Karpas-422 (cell line): ENCODE data around the gene GSTA4. TPM values are rescaled to one million over a fixed set of nuclear protein-coding genes. Genes with fewer than 3 reads are reported as not detected.
"Not testable (repeated sequence)": the region's sequence is repeated elsewhere in the genome, so short reads cannot be mapped to it uniquely, and the experiment has no call there.

Source experiments
- DNase-seq: peaks from one replicate; pipeline ENCODE4 v3.0.0-alpha.2; 2015
- H2AFZ ChIP-seq: fragments of 200-600 bp; sonication (generic); 2 replicates; pipeline ENCODE4 v1.6.1; 2014; ENCODE audit warnings: antibody characterized with exemption, low read length, mixed read lengths
- H3K27ac ChIP-seq: fragments of 200-600 bp; sonication (generic); 2 replicates; pipeline ENCODE4 v1.5.1; 2014; ENCODE audit warnings: mild to moderate bottlenecking, low read length, moderate library complexity
- H3K27me3 ChIP-seq: fragments of 200-600 bp; sonication (generic); 2 replicates; pipeline ENCODE4 v1.6.1; 2014; ENCODE audit warnings: low read length, mixed read lengths
- H3K36me3 ChIP-seq: fragments of 200-600 bp; sonication (generic); 2 replicates; pipeline ENCODE4 v1.6.1; 2014; ENCODE audit warnings: low read length, mixed read lengths; ENCODE audit not compliant: insufficient read depth
- H3K4me1 ChIP-seq: fragments of 200-600 bp; sonication (generic); 2 replicates; pipeline ENCODE4 v1.6.1; 2014; ENCODE audit warnings: mild to moderate bottlenecking, low read length, mixed read lengths
- H3K4me2 ChIP-seq: fragments of 200-600 bp; sonication (generic); 2 replicates; pipeline ENCODE4 v1.6.1; 2014; ENCODE audit warnings: low read length, low read depth, mild to moderate bottlenecking; ENCODE audit not compliant: poor library complexity, severe bottlenecking
- H3K4me3 ChIP-seq: fragments of 200-600 bp; sonication (generic); 2 replicates; pipeline ENCODE4 v1.5.1; 2014; ENCODE audit warnings: mild to moderate bottlenecking, antibody characterized with exemption, low read length, mixed read lengths
- H3K79me2 ChIP-seq: fragments of 200-600 bp; sonication (generic); 2 replicates; pipeline ENCODE4 v1.6.1; 2014; ENCODE audit warnings: mild to moderate bottlenecking, low read length, mixed read lengths
- H3K9ac ChIP-seq: fragments of 200-600 bp; sonication (generic); 2 replicates; pipeline ENCODE4 v1.6.0; 2014; ENCODE audit warnings: low read length
- H3K9me2 ChIP-seq: fragments of 200-600 bp; sonication (generic), shearing (Covaris generic); replicated peaks from 2 replicates; pipeline ENCODE4 v1.6.0; 2014; ENCODE audit warnings: mild to moderate bottlenecking, low read length, moderate library complexity; ENCODE audit not compliant: insufficient read depth
- H3K9me3 ChIP-seq: fragments of 300-700, 200-600 bp; sonication (generic); 2 replicates; pipeline ENCODE4 v1.6.1; 2014; ENCODE audit warnings: low read length, mixed read lengths
- H4K20me1 ChIP-seq: fragments of 200-600 bp; sonication (generic); 2 replicates; pipeline ENCODE4 v1.6.1; 2014; ENCODE audit warnings: mild to moderate bottlenecking, antibody characterized with exemption, low read length, low read depth; ENCODE audit not compliant: insufficient read depth
- total RNA-seq: library from RNA; depleted of rRNA; stranded (reverse); fragments of >200 nt; shearing (Covaris generic); gene quantifications from 2 replicates; pipeline ENCODE4 v1.2.3, GENCODE V29; 2014; ENCODE audit warnings: low replicate concordance; rRNA removed

Gene GSTA4, protein sequence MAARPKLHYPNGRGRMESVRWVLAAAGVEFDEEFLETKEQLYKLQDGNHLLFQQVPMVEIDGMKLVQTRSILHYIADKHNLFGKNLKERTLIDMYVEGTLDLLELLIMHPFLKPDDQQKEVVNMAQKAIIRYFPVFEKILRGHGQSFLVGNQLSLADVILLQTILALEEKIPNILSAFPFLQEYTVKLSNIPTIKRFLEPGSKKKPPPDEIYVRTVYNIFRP
- total RNA-seq: 0.97 and 2.8 TPM in 2 replicates

DNA sequence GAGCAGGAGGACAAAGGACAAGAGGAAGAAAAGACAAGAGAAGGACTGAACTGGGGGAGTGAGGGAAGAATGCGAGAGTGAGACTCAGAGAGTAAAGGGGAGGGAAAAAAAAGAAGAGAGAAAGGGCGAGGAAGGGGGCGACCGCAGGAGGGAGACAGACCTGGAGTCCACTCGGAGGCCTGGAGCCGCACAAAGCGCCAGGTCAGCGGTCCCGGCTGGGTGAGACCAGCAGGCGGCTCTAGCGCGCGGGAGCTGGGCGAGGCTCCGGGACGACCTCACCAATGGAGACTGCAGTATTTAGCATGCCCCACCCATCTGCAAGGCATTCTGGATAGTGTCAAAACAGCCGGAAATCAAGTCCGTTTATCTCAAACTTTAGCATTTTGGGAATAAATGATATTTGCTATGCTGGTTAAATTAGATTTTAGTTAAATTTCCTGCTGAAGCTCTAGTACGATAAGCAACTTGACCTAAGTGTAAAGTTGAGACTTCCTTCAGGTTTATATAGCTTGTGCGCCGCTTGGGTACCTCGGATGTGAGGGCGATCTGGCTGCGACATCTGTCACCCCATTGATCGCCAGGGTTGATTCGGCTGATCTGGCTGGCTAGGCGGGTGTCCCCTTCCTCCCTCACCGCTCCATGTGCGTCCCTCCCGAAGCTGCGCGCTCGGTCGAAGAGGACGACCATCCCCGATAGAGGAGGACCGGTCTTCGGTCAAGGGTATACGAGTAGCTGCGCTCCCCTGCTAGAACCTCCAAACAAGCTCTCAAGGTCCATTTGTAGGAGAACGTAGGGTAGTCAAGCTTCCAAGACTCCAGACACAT is at the start of gene GSTA4:
Gene GSTA4, minus strand, starts transcription at position 196 of the 824 bp plus-strand sequence. CDS start 1,041 bp downstream, outside the sequence.
- Histone ChIP-seq H2AFZ (peak within 1 kb of the TSS; percentile 98), H3K9ac (peak within 1 kb of the TSS; percentile 80), H3K27ac (peak within 1 kb of the TSS; percentile 45), H3K4me3 (peak within 1 kb of the TSS; percentile 86), H3K4me2 (peak within 1 kb of the TSS; percentile 96), H3K4me1 (peaks cover 15% of the 10 kb centered on the region)
- not testable (repeated sequence) for H4K20me1 ChIP-seq, H3K9me3 ChIP-seq, H3K27me3 ChIP-seq, H3K36me3 ChIP-seq, H3K9me2 ChIP-seq, H3K79me2 ChIP-seq
- peak; percentile 97 for DNase-seq

DNA sequence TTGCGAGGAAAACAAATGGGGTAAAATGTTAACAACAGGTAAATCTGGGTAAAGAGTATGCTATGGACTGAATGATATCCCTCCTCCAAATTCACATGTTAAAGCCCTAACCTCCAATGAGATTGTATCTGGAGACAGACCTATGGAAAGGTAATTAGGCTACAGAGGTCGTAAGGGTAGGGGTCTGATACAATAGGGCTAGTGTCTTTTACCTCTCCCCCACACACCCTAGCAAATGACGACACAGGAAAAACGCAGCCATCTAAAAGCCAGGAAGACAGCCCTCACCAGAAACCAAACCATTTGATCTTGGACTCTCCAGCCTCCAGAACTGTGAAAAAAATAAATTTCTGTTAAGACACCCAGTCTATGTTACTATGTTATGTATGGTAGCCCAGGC is 49.5 kb upstream of the GSTA4 start:
- H3K27me3 ChIP-seq: no peaks in the 10 kb centered on the region
- H3K4me2 ChIP-seq: no peak overlapping the region
- H3K9me2 ChIP-seq: no peaks in the 10 kb centered on the region
- no peaks in the 10 kb centered on the region for H3K4me1 ChIP-seq
- H3K27ac ChIP-seq: no peak overlapping the region
- no peak overlapping the region for H2AFZ ChIP-seq
- H3K36me3 ChIP-seq: no peaks in the 10 kb centered on the region
- no peak for DNase-seq
- no peaks in the 10 kb centered on the region for H3K79me2 ChIP-seq
- no peak overlapping the region for H3K4me3 ChIP-seq
- H3K9ac ChIP-seq: no peak overlapping the region
- H3K9me3 ChIP-seq: no peaks in the 10 kb centered on the region
- no peaks in the 10 kb centered on the region for H4K20me1 ChIP-seq

DNA sequence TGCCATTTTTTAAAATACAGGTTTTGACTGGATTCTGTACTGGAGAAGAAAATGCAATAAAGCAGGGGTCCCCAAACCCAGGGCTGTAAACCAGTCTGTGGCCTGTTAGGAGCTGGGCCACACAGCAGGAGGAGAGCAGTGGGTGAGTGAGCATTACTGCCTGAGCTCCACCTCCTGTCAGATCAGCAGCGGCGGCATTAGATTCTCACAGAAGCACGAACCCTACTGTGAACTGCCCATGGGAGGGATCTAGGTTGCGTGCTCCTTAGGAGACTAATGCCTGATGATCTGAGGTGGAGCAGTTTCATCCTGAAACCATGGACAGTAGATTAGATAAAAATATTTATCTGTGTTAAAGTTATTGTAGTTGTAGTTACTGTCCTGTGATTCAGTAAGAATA is 49.0 kb upstream of the GSTA4 start:
- no peaks in the 10 kb centered on the region for H3K9me2 ChIP-seq
- H4K20me1 ChIP-seq: no peaks in the 10 kb centered on the region
- no peaks in the 10 kb centered on the region for H3K4me1 ChIP-seq
- no peaks in the 10 kb centered on the region for H3K27me3 ChIP-seq
- H3K4me2 ChIP-seq: no peak overlapping the region
- no peaks in the 10 kb centered on the region for H3K36me3 ChIP-seq
- DNase-seq: no peak
- H3K79me2 ChIP-seq: no peaks in the 10 kb centered on the region
- H3K27ac ChIP-seq: no peak overlapping the region
- H3K9me3 ChIP-seq: no peaks in the 10 kb centered on the region
- no peak overlapping the region for H2AFZ ChIP-seq
- no peak overlapping the region for H3K9ac ChIP-seq
- H3K4me3 ChIP-seq: no peak overlapping the region

DNA sequence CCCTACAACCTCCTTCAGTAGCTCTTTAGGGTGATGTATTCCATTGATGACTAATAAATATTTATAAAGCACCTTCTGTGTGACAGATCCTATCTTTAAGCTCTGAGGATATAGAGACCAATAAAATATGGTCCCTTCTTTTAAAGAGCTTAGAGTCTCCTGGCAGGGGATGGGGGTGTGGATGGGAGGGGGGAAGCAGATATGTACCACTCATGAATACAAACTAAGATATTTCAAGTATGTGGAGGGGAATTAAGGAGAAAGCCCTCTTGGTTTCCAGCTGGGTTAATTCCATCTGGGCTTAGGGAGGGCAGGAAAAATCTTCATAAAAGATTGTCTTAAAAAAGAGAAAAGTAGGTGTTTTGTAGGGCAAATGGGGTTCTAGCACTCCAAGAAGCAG is 48.5 kb upstream of the GSTA4 start:
- Histone ChIP-seq H3K27ac (no peak overlapping the region), H3K79me2 (no peaks in the 10 kb centered on the region), H3K4me2 (no peak overlapping the region), H3K27me3 (no peaks in the 10 kb centered on the region), H3K4me3 (no peak overlapping the region), H3K9me2 (no peaks in the 10 kb centered on the region), H4K20me1 (no peaks in the 10 kb centered on the region), H2AFZ (no peak overlapping the region), H3K9me3 (no peaks in the 10 kb centered on the region), H3K36me3 (no peaks in the 10 kb centered on the region), H3K4me1 (no peaks in the 10 kb centered on the region), H3K9ac (no peak overlapping the region)
- DNase-seq: no peak

DNA sequence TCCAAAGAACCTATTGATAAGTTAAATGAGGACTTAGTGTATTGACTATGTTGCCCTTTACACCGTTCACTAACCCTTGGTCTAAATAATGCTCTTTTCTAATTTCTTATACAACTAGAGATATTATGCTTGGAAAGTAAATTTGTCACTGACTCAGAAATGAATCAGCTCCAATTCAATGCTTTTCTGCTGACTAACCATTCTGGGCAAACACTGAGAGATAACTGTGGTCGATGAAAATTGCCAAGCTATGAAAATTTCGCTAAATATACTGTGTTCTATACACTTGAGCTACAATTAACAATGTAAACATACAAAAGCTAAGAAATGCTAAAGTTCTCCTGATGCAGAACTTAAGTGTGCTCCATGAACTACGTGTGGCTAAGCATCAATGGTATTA is 47.0 kb upstream of the GSTA4 start:
- no peak for DNase-seq
- H3K27ac ChIP-seq: no peak overlapping the region
- H3K4me3 ChIP-seq: no peak overlapping the region
- no peaks in the 10 kb centered on the region for H3K27me3 ChIP-seq
- no peak overlapping the region for H2AFZ ChIP-seq
- no peak overlapping the region for H3K4me2 ChIP-seq
- H3K79me2 ChIP-seq: no peaks in the 10 kb centered on the region
- H3K36me3 ChIP-seq: no peaks in the 10 kb centered on the region
- no peaks in the 10 kb centered on the region for H3K9me3 ChIP-seq
- H4K20me1 ChIP-seq: no peaks in the 10 kb centered on the region
- H3K9me2 ChIP-seq: no peaks in the 10 kb centered on the region
- H3K9ac ChIP-seq: no peak overlapping the region
- no peaks in the 10 kb centered on the region for H3K4me1 ChIP-seq

DNA sequence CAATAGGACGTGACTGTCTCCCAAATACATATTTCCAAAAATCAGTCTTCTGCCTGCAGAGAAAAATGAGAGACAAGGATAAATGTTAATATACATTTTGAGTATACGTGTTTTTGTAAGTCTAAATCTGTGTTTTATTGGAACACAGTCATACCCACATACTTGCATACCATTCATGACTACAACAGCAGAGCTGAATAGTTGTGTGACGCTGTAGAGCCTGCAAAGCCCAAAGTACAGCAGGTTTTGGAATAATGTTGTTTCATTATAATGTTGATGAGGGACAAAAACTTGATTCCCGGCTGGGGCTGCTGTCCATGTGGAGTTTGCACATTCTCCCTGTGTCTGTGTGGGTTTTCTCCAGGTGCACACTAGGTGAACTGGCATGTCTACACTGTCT is 46.3 kb upstream of the GSTA4 start:
- Histone ChIP-seq H3K36me3 (no peaks in the 10 kb centered on the region), H3K9me2 (no peaks in the 10 kb centered on the region), H3K27me3 (no peaks in the 10 kb centered on the region), H3K9ac (no peak overlapping the region), H3K4me2 (no peak overlapping the region), H3K79me2 (no peaks in the 10 kb centered on the region), H3K27ac (no peak overlapping the region), H3K4me1 (no peaks in the 10 kb centered on the region), H3K4me3 (no peak overlapping the region), H2AFZ (no peak overlapping the region), H3K9me3 (no peaks in the 10 kb centered on the region), H4K20me1 (no peaks in the 10 kb centered on the region)
- no peak for DNase-seq

DNA sequence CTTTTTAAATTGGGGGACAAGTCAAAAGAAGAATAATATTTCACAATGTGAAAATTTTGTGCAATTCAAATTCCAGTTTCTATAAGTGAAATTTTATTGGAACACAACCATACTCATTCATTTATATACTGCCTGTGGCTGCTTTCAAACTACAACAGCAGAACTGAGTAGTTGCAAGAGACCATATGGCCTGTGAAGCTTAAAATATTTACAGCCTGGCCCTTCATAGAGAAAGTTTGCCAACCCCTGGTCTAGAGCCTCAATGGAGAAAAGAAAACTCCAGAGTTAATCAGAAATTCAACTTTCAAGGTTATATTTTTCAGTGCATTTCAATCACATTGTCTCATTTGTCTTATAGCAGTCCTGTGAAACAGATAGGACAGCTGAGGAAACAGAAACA is 43.5 kb upstream of the GSTA4 start:
- no peaks in the 10 kb centered on the region for H3K4me1 ChIP-seq
- no peak overlapping the region for H3K9ac ChIP-seq
- no peak overlapping the region for H3K27ac ChIP-seq
- no peaks in the 10 kb centered on the region for H3K9me3 ChIP-seq
- no peak overlapping the region for H2AFZ ChIP-seq
- no peak overlapping the region for H3K4me2 ChIP-seq
- DNase-seq: no peak
- no peaks in the 10 kb centered on the region for H3K27me3 ChIP-seq
- H3K4me3 ChIP-seq: no peak overlapping the region
- no peaks in the 10 kb centered on the region for H4K20me1 ChIP-seq
- H3K79me2 ChIP-seq: no peaks in the 10 kb centered on the region
- H3K9me2 ChIP-seq: no peaks in the 10 kb centered on the region
- no peaks in the 10 kb centered on the region for H3K36me3 ChIP-seq

DNA sequence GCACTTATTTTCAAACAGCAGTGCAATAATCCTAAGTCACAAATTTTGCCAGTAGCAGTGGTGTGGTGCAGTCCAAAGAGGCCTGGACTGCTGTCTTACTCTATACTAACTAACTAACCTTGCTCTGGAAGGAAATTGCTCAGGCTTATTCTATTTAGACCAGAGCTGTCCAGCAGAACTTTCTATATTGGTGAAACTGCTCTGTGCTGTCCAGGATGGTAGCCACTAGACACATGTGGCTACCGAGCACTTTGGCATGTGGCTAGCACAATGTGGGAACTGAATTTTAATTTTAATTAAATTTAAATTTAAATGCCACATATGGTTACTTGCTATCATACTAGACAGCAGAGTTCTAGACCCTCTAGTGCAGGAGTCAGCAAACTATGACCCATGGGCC is 43.1 kb upstream of the GSTA4 start:
- Histone ChIP-seq H3K4me2 (no peak overlapping the region), H3K4me1 (no peaks in the 10 kb centered on the region), H3K9me3 (no peaks in the 10 kb centered on the region), H2AFZ (no peak overlapping the region), H4K20me1 (no peaks in the 10 kb centered on the region), H3K27me3 (no peaks in the 10 kb centered on the region), H3K4me3 (no peak overlapping the region), H3K79me2 (no peaks in the 10 kb centered on the region), H3K9ac (no peak overlapping the region), H3K36me3 (no peaks in the 10 kb centered on the region), H3K27ac (no peak overlapping the region), H3K9me2 (no peaks in the 10 kb centered on the region)
- no peak for DNase-seq
